HG03432 (cell line): Measurements from ENCODE around the gene CACNA1A.

Experiments used
- ATAC-seq: cut with Tn5 transposase; IDR thresholded peaks from one replicate; pipeline ENCODE4 v1.9.1; 2021; ENCODE audit warnings: mild to moderate bottlenecking, moderate library complexity; ENCODE audit not compliant: unreplicated experiment

Gene CACNA1A

DNA sequence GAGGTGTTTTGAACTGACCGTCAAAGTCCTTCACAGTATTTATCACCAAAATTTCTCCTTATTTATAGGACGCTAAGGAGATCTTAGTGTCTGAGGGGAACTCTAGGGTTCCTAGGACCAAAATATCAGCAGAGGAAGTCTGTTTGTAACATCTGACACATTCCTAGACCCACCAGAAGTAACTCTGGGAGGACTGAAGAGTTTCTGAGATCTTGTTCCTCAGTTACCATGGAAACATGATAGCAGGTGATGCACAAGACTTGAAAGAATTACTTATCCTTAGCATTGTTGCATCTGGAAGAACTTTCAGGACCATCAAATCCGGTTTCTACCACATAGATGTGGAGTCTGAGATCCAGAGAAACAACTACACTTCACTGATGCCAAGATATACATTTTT, 191.5 kb downstream of the CACNA1A start:
- no peak for ATAC-seq

GRCh38 chr19:13313875-13314274, 192.4 kb downstream of the CACNA1A start:
- no peak for ATAC-seq

- no peak for ATAC-seq
These were observed 196.4 kb downstream of the CACNA1A start for GRCh38 chr19:13309864-13310263.

GRCh38 chr19:13303381-13304129, 202.7 kb downstream of the CACNA1A start:
- no peak for ATAC-seq

- no peak for ATAC-seq
These were observed 203.6 kb downstream of the CACNA1A start for GRCh38 chr19:13302526-13303270.

DNA sequence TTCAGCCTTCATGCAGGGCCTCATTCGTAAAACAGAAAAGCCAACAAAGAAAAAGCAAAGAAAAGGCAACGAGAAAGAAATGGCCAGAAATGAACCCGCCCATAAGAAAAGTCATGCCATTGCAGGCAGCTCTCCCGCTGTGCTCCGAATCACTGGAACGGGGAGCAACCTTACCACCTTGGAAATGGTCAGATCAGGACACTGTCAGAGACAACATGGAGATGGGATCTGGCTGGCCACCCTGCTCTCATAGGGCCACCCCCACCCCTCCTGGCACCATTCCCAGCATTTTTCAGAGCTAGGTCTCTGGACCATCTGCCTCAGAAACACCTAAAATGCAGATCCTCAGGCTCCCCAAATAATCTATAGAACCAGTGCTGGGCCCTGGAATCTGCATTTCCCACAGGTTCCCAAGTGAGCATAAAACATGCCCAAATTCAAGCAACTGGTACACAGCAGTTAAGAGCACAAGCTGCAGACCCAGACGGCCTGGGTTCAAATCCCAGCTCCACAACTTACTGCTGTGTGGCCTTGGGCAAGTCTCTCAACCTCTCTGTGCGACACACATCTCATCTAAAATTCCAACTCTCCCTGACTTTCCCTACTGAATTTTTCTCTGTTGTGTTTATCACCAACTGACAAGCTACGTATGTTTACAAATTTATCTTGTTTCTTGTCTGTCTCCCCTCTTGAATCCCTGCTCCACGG, 204.5 kb downstream of the CACNA1A start:
- no peak for ATAC-seq

DNA sequence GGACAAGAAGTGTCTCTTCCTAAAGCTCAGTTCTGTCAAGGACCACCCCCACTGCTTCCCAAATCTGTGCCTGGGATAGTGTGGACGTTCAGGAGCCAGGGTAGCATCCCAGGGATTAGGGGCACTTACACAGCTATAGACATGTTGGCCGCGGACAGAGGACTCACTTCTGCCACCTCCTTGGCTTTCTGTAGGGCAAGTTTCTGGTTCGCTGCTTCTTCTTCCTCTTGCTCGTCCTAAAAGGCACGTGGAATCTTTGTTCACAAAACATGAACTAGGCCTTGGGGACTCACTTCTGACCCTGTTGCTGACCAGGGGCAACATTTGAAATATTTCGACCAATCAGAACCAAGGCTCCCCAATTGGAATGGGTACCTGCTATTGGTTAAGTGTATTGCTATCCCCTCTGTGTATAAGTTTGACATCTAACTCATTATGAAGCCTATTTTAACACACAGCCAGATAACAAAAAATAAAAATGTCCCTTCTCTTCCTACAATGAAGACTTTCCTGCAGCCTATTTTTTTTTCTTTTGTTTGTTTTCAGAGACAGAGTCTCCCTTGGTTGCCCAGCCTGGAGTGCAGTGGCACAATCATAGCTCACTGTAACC, 205.8 kb downstream of the CACNA1A start:
- ATAC-seq = no peak

DNA sequence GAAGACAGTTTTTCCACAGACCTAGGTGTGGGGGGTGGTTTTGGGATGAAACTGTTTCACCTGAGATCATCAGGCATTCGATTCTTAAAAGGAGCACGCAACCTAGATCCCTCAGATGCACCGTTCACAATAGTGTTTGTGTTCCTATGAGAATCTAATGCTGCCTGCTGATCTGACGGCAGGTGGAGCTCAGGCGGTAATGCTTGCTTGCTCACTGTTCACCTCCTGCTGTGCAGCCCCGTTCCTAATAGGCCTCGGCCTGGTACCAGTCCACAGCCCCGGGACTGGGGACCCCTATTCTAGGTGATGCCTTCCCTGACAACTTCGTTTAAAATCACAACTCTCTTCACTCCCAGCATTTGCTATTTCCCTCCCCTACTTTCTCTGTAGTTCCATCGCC, 206.4 kb downstream of the CACNA1A start:
- no peak for ATAC-seq

GRCh38 chr19:13298565-13299481, 207.5 kb downstream of the CACNA1A start:
- ATAC-seq = no peak

- no peak for ATAC-seq
These were observed 209.3 kb downstream of the CACNA1A start for GRCh38 chr19:13297023-13297422.

GRCh38 chr19:13294812-13295567, 211.3 kb downstream of the CACNA1A start:
- no peak for ATAC-seq

DNA sequence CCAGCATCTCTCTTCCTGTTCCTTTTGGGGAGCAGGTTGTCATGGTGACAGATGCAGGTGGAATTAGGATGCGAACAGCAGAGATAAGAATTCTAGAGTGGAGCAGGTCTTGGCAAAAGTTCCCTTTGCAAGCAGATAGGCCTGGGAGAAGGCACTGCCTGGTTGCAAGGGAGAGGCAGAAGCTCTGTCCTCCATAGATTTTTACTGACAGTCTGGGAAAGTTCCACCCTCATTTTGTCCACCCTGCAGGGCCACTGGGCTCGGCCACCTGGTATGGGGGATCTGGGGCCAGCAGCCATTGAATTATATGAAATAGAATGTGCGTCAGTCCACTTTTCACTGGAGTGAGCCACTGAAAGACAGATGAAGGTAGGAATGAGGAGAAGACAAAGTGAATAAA, 214.4 kb downstream of the CACNA1A start:
- no peak for ATAC-seq

DNA sequence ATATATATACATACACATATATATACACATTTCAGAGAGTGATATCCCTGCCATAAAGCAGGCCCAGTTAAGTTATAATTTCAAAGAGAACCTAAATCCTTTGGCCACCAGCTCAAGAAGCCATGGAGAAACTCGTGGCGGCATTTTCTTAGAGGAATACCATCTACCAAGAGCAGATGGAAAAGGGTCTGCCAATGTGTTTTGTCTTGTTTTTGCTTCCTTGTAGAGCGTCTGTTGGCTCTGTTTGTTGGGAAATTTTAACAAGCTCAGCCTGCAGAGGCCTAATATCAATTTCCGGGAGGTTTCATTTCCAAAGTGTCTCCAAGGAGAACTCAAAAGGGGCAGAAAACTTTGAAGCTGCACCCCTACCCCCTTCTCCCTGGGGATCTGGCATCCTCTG, 215.5 kb downstream of the CACNA1A start:
- no peak for ATAC-seq

- ATAC-seq = no peak
These were observed 217.0 kb downstream of the CACNA1A start for GRCh38 chr19:13289295-13289694.

DNA sequence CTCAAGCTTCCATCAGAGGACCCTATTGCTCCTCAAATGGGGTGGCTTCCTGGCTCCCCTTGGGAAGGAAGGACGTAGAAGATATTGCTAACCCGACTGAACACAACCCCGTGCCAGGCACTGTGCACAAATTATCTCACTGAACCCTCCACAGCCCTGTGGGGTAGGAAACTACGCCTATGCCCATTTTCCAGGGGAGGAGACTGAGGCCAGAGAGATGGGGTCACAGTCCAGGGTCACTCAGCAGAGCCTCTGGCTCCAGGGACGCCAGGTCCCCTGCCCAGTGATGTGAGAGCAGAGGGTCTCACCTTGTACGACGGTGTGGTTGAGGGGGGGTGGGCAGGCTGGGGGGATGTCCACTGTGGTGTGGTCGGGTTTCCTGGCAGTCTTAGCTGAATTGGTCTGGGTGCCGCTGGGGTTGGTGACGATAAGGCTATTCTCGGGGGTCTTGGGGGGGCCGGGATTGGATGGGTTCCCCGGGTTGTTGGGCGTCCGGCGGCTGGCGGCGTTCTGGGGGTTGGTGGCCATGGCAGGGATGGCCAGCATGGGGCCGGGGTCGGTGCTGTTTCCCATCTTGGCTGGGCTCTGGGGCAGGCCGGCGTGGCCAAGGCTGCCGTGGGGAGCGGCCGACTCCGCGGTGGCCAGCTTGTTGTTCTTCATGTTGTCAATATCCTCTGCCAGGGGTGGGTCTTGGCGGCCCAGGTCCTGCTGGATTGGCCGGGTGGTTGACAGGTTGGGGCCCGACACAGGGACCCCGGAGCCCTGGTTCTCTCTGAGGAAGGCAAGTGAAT, 219.9 kb downstream of the CACNA1A start:
- no peak for ATAC-seq

GRCh38 chr19:13284929-13285928, 221.1 kb downstream of the CACNA1A start:
- ATAC-seq = no peak

- no peak for ATAC-seq
These were observed 222.4 kb downstream of the CACNA1A start for GRCh38 chr19:13283871-13284270.
